Measurements from ENCODE around the gene PTK7. TPM values are rescaled to one million over a fixed set of nuclear protein-coding genes. Genes with fewer than 3 reads are reported as not detected.

Gene PTK7
- total RNA-seq, 1 experiment from 2014 or later, result 105 TPM

- intact Hi-C loops (cut with micrococcal nuclease), result loop anchor here (5.0 kb wide), 1 partner anchor 47 kb away; no protein-coding TSS in a partner anchor
- no peaks in the 10 kb centered on the region for H3K27me3 ChIP-seq (ENCODE audit: insufficient read depth, low read length)
- POLR2A ChIA-PET, result interaction anchor here (1.1 kb wide), 1 partner anchor 12 kb away, joined by 3 read pairs; no protein-coding TSS in a partner anchor
These were observed 1.1 kb upstream of the PTK7 start for GRCh38 chr6:43074847-43075669.

GRCh38 chr6:43076464-43077332, 584 bp downstream of the PTK7 start:
- Histone ChIP-seq H3K79me2 (ENCODE audit: insufficient read depth, low read length) (peaks cover 51% of the 10 kb centered on the region), H3K9me2 (ENCODE audit: insufficient read depth) (no peaks in the 10 kb centered on the region), H3K36me3 (ENCODE audit: control insufficient read depth in 1 of 2, insufficient read depth in 2 of 2, low read length in 2 of 2) (peaks cover 0 to 2% of the 10 kb centered on the region in 2 experiments; a peak in 2 of 4 replicates), H3K4me3 (replicated peaks in 1 of 2; ENCODE audit: low read depth in 1 of 2, low read length in 2 of 2) (peak overlapping the region; percentile 89 to 98), H3K27me3 (ENCODE audit: insufficient read depth, low read length) (no peaks in the 10 kb centered on the region), H3K27ac (ENCODE audit: low read depth, low read length) (peak overlapping the region; percentile 86), H3K4me2 (ENCODE audit: low read length) (peak overlapping the region; percentile 82), H4K20me1 (ENCODE audit: insufficient read depth) (no peaks in the 10 kb centered on the region), H3K4me1 (ENCODE audit: control insufficient read depth in 1 of 2, insufficient read depth in 2 of 2, low read length in 2 of 2) (peaks cover 18 to 27% of the 10 kb centered on the region in 2 experiments), H3K9ac (ENCODE audit: low read length) (peak overlapping the region; percentile 95), H2AFZ (ENCODE audit: low read depth, low read length, poor library complexity, severe bottlenecking) (no peak overlapping the region), H3K9me3 (ENCODE audit: control insufficient read depth in 1 of 2, insufficient read depth in 1 of 2, low read depth in 1 of 2, low read length in 2 of 2) (no peaks in the 10 kb centered on the region)
- ChIA-PET CTCF (interaction anchor here (1.6 to 3.0 kb wide), 2 partner anchors 17 to 67 kb away, joined by 5 to 10 read pairs; partner anchors contain the start of genes KLC4 and MRPL2), POLR2A (interaction anchor here (0.7 to 2.0 kb wide), 3 partner anchors 14 to 92 kb away, joined by 3 to 8 read pairs (median 5); partner anchors contain the start of genes CUL7 and PPP2R5D), RAD21 (ENCODE audit: low non-redundant PET in 1 of 2, low total read pairs in 2 of 2, uncharacterized antibody in 2 of 2, unreplicated experiment in 2 of 2) (interaction anchor here in 1 of 2 experiments (1.0 kb wide), 1 partner anchor 23 kb away, joined by 3 read pairs; the partner anchor contains the start of gene CUL7)
- ATAC-seq (peak; percentile 51), DNase-seq (ENCODE audit: low read depth, low spot score) (no peak)
- intact Hi-C loops (cut with micrococcal nuclease), result loop anchor here (5.0 kb wide), 1 partner anchor 46 kb away; no protein-coding TSS in a partner anchor
- TF ChIP-seq CTCF (IDR thresholded peaks at IDR 0.05 in 2 of 3, conservative IDR thresholded peaks at IDR 0.05 in 1 of 3; ENCODE audit: borderline replicate concordance in 1 of 3, insufficient read depth in 1 of 3, low read depth in 2 of 3, low read length in 2 of 3), result no peak
- TF ChIP-seq EGR1 (IDR thresholded peaks at IDR 0.05; ENCODE audit: low read depth), result no peak
- TF ChIP-seq ZFX (IDR thresholded peaks at IDR 0.05), result peak; percentile 63
- no peak for TF ChIP-seq RAD21 (IDR thresholded peaks at IDR 0.05; ENCODE audit: low read depth)
- TF ChIP-seq MAX (IDR thresholded peaks at IDR 0.05), result peak; percentile 39; the same call in 1 of the 2 replicates
- 0 out of 2 replicates have a peak, but pooled peaks have one; percentile 23 for TF ChIP-seq SP1 (IDR thresholded peaks at IDR 0.05; ENCODE audit: low read depth)
- TSS peak; percentile 77 for BruUV-seq (replicated peaks)

More at GRCh38 chr6:43074847-43075669, 1.1 kb upstream of the PTK7 start:
- no peaks in the 10 kb centered on the region for H3K36me3 ChIP-seq (ENCODE audit: control insufficient read depth in 1 of 2, insufficient read depth in 2 of 2, low read length in 2 of 2)
- peaks cover 17 to 28% of the 10 kb centered on the region in 2 experiments for H3K4me1 ChIP-seq (ENCODE audit: control insufficient read depth in 1 of 2, insufficient read depth in 2 of 2, low read length in 2 of 2)
- H3K9ac ChIP-seq (ENCODE audit: low read length), result no peak overlapping the region
- no peaks in the 10 kb centered on the region for H3K9me3 ChIP-seq (ENCODE audit: control insufficient read depth in 1 of 2, insufficient read depth in 1 of 2, low read depth in 1 of 2, low read length in 2 of 2)
- CTCF ChIA-PET, result interaction anchor here (3.0 kb wide), 1 partner anchor 69 kb away, joined by 10 read pairs; no protein-coding TSS in a partner anchor
- H3K27ac ChIP-seq (ENCODE audit: low read depth, low read length), result peak overlapping the region; percentile 45; the same call in 1 of the 2 replicates
- H2AFZ ChIP-seq (ENCODE audit: low read depth, low read length, poor library complexity, severe bottlenecking), result no peak overlapping the region
- BruUV-seq (replicated peaks), result no TSS peak
- H4K20me1 ChIP-seq (ENCODE audit: insufficient read depth), result no peaks in the 10 kb centered on the region
- no peaks in the 10 kb centered on the region for H3K9me2 ChIP-seq (ENCODE audit: insufficient read depth)
- no peak for TF ChIP-seq CBX3 (IDR thresholded peaks at IDR 0.05; ENCODE audit: low read depth)
- TF ChIP-seq CEBPB (IDR thresholded peaks at IDR 0.05; ENCODE audit: low read depth), result no peak
- no peak for TF ChIP-seq ELF1 (IDR thresholded peaks at IDR 0.05; ENCODE audit: borderline replicate concordance, low read depth)
- no peak for TF ChIP-seq POLR2AphosphoS5 (IDR thresholded peaks at IDR 0.05; ENCODE audit: low read depth, low read length)
- TF ChIP-seq EGR1 (IDR thresholded peaks at IDR 0.05; ENCODE audit: low read depth), result no peak
- peak overlapping the region; percentile 82 for H3K4me2 ChIP-seq (ENCODE audit: low read length)
- RAD21 ChIA-PET (ENCODE audit: low non-redundant PET in 1 of 2, low total read pairs in 2 of 2, uncharacterized antibody in 2 of 2, unreplicated experiment in 2 of 2), result no interaction called here
- DNase-seq (ENCODE audit: low read depth, low spot score), result no peak
- no peak overlapping the region; a peak in 1 of 4 replicates for H3K4me3 ChIP-seq (replicated peaks in 1 of 2; ENCODE audit: low read depth in 1 of 2, low read length in 2 of 2)
- no peak for ATAC-seq
- H3K79me2 ChIP-seq (ENCODE audit: insufficient read depth, low read length), result peaks cover 36% of the 10 kb centered on the region
